Skeletal muscle tissue (tissue), 4 donors: ENCODE results near the gene MYO1A. TPM values are rescaled to one million over a fixed set of nuclear protein-coding genes. Genes with fewer than 3 reads are reported as not detected.
A peak's percentile ranks its signal among the peaks of the same experiment; 100 is the strongest.

Source experiments
- H3K27ac ChIP-seq: one replicate; pipeline ENCODE4 v1.7.0; 2013; ENCODE audit warnings: mild to moderate bottlenecking, low read depth, low read length, inconsistent platforms
- H3K27me3 ChIP-seq, 3 donors: one replicate each; pipeline ENCODE4 v1.7.0; 2013; ENCODE audit warnings: low read length in 3 of 3; ENCODE audit not compliant: control insufficient read depth in 3 of 3, insufficient read depth in 3 of 3
- H3K36me3 ChIP-seq, 3 donors: one replicate each; pipeline ENCODE4 v1.7.0; 2013; ENCODE audit warnings: low read length in 3 of 3; ENCODE audit not compliant: control insufficient read depth in 3 of 3, insufficient read depth in 3 of 3
- H3K4me1 ChIP-seq, 3 donors: one replicate each; pipeline ENCODE4 v1.7.0; 2013; ENCODE audit warnings: low read length in 3 of 3, mild to moderate bottlenecking in 3 of 3; ENCODE audit not compliant: control insufficient read depth in 3 of 3, insufficient read depth in 3 of 3
- H3K4me3 ChIP-seq, 3 donors: one replicate each; pipeline ENCODE4 v1.7.0; 2013; ENCODE audit warnings: low read length in 3 of 3
- H3K9ac ChIP-seq, 3 donors: one replicate each; pipeline ENCODE4 v1.7.0; 2013; ENCODE audit warnings: low read length in 3 of 3, mild to moderate bottlenecking in 3 of 3, moderate library complexity in 2 of 3, low read depth in 1 of 3
- H3K9me3 ChIP-seq, 3 donors: one replicate each; pipeline ENCODE4 v1.7.0; 2013; ENCODE audit warnings: low read length in 3 of 3; ENCODE audit not compliant: control insufficient read depth in 3 of 3
- total RNA-seq: library from RNA; depleted of rRNA; stranded (reverse); fragments of >200 nt; gene quantifications from one replicate; pipeline ENCODE4 v1.2.3, GENCODE V29; 2014
- donor health status: Osteomylitis.

The MYO1A gene
- total RNA-seq, 1 donor from 2014 or later, result not detected

- H3K27me3 ChIP-seq, result no peaks in the 10 kb centered on the region
- peaks cover 0 to 8% (median 5%) of the 10 kb centered on the region in 3 donors for H3K4me1 ChIP-seq
- no peak overlapping the region for H3K9ac ChIP-seq
- H3K4me3 ChIP-seq, result no peak overlapping the region
- no peaks in the 10 kb centered on the region for H3K9me3 ChIP-seq
- peaks cover 19 to 22% (median 20%) of the 10 kb centered on the region in 3 donors for H3K36me3 ChIP-seq
- H3K27ac ChIP-seq, result no peak overlapping the region
These were observed 53.0 kb downstream of the MYO1A start for GRCh38 chr12:56996793-56997545.

DNA sequence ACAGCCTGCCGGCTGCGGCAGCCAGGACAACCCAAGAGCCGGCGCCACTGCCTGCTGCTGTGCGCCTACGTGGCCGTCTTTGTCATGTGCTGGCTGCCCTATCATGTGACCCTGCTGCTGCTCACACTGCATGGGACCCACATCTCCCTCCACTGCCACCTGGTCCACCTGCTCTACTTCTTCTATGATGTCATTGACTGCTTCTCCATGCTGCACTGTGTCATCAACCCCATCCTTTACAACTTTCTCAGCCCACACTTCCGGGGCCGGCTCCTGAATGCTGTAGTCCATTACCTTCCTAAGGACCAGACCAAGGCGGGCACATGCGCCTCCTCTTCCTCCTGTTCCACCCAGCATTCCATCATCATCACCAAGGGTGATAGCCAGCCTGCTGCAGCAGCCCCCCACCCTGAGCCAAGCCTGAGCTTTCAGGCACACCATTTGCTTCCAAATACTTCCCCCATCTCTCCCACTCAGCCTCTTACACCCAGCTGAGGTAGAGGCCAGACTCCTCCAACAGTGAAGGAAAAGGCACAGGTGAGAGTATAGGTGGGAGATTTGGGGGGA, 53.9 kb downstream of the MYO1A start:
- no peaks in the 10 kb centered on the region for H3K9me3 ChIP-seq
- H3K36me3 ChIP-seq, result peaks cover 12 to 14% (median 13%) of the 10 kb centered on the region in 3 donors
- no peaks in the 10 kb centered on the region for H3K27me3 ChIP-seq
- peaks cover 0 to 4% (median 3%) of the 10 kb centered on the region in 3 donors for H3K4me1 ChIP-seq
- H3K27ac ChIP-seq, result no peak overlapping the region
- H3K9ac ChIP-seq, result no peak overlapping the region
- no peak overlapping the region for H3K4me3 ChIP-seq

DNA sequence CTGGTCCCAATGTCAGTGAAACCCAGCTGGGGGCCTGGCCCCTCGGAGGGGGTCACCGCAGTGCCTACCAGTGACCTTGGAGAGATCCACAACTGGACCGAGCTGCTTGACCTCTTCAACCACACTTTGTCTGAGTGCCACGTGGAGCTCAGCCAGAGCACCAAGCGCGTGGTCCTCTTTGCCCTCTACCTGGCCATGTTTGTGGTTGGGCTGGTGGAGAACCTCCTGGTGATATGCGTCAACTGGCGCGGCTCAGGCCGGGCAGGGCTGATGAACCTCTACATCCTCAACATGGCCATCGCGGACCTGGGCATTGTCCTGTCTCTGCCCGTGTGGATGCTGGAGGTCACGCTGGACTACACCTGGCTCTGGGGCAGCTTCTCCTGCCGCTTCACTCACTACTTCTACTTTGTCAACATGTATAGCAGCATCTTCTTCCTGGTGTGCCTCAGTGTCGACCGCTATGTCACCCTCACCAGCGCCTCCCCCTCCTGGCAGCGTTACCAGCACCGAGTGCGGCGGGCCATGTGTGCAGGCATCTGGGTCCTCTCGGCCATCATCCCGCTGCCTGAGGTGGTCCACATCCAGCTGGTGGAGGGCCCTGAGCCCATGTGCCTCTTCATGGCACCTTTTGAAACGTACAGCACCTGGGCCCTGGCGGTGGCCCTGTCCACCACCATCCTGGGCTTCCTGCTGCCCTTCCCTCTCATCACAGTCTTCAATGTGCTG, 54.6 kb downstream of the MYO1A start:
- Histone ChIP-seq H3K36me3 (peaks cover 7 to 14% (median 7%) of the 10 kb centered on the region in 3 donors), H3K4me1 (peaks cover 0 to 7% (median 7%) of the 10 kb centered on the region in 3 donors), H3K27ac (no peak overlapping the region), H3K9ac (no peak overlapping the region), H3K9me3 (no peaks in the 10 kb centered on the region), H3K27me3 (no peaks in the 10 kb centered on the region), H3K4me3 (no peak overlapping the region)

DNA sequence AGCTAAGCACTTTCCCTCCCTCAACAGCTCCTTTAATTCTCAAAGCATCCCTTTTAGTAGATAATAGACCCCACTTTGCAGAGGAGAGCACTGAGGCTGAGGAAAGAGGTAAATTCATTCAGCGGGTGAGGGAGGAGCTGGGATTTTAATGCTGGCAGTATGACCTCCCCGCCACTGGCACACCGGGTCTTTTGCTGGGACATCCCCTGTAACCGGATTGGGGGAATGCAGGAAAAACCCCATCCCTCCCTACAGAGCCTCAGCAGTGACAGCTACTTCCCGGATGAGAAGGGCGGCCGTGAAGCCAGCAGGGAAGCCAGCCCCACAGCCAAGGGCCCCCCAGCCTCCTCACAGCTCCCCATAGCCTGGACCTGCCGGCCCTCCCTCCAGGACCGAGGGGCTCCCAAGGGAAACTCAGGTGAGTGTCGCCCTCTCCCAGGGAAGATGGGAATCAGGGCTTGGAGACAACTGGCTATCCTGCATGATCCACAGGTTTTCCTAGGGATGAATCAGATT, 55.6 kb downstream of the MYO1A start:
- H3K9ac ChIP-seq, result no peak overlapping the region
- no peak overlapping the region for H3K4me3 ChIP-seq
- H3K9me3 ChIP-seq, result no peaks in the 10 kb centered on the region
- H3K4me1 ChIP-seq, result peaks cover 0 to 7% (median 7%) of the 10 kb centered on the region in 3 donors
- no peak overlapping the region for H3K27ac ChIP-seq
- H3K36me3 ChIP-seq, result peaks cover 4 to 8% (median 6%) of the 10 kb centered on the region in 3 donors
- H3K27me3 ChIP-seq, result no peaks in the 10 kb centered on the region

DNA sequence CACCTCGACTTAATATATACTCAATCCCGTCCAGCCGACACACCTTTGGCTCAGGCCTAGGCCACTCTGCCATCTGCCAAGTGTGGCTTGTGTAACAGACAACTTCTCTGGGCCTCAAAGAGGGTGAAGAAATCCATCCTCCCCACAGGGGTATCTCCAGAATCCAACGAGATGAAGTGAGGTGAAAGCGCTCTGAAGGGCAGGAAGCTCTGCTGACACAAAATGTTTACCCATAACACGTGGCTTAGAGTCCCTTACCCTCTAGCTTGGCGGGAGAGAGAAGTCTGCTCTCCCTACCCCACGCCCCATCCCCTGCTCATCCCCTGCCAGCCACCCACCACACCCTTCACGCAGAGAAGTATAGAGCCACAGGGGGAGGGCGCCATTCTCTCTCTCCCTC, 56.6 kb downstream of the MYO1A start:
- Histone ChIP-seq H3K4me1 (peaks cover 0 to 9% (median 7%) of the 10 kb centered on the region in 3 donors), H3K4me3 (no peak overlapping the region), H3K27ac (no peak overlapping the region), H3K9ac (no peak overlapping the region), H3K36me3 (peaks cover 4 to 8% (median 6%) of the 10 kb centered on the region in 3 donors), H3K27me3 (no peaks in the 10 kb centered on the region), H3K9me3 (no peaks in the 10 kb centered on the region)

DNA sequence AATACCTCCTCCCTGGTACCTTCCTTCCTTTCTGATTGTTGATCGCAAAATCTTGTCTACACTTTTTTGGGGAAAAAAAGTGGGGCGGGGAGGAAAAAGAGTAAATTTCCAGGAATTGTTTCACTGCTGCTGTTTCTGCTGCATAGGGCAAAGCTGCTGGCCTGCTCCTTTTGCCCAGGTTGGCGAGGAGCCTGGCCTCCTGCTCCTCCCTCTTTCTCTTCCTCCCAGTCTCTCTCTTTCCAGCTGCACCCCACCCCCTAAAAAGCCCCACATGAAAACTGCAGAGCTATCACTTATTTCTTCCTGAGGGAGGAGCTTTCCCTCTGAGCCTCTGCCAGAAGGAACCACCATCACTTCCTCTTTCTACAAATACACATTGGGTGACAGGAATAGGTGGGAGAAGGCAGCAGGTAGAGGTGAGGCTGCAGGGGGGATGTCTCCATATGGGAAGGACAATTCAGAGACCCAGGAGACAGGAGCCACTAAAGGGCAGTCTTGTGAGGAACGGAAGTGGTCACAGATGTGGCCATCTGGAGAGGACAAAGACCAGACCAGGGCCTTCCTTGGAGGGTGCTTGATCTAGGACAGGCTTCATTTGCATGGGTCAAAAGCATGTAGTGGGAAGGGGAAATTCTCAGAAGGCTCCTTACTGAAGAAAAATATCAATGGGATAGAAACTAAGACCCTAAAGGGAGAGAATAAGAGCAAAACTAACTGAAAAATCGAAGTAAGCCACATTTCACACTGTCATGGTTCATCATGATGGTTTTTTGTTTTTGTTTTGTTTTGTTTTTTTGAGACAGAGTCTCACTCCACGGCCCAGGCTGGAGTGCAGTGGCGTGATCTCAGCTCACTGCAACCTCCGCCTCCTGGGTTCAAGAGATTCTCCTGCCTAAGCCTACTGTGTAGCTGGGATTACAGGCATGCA, 58.3 kb downstream of the MYO1A start:
- peaks cover 0 to 6% (median 2%) of the 10 kb centered on the region in 3 donors for H3K36me3 ChIP-seq
- H3K27ac ChIP-seq, result peak overlapping the region; percentile 17

DNA sequence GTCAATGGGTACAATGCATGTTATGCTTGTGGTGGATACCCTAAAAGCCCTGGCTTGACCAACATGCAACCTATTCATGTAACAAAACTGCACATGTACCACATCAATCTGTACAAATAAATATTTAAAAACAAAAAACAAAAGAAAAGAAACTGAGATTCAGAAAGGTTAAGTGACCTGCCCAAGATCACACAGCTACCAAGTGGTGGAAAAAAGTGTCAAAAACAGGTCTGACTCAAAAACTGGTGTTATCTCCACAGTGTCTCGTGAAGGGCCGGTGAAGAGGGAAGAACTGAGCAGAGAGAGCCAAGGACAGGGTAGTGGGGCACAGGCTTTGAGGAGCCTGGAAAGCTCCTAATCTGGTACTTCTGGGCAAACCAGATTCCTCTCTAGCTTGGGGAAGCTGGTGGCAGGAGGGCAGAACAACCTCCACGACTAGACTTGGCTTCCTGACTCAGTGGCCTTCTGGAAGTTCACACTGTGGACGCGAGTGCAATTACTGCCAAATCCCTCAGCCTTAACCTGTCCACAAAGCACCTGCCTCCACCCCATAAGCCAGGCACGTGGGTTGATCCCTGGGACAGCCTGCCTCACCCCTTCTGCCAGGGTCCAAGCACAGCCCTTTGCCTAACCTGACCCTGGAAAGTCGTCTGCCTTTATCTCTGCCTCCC, 59.1 kb downstream of the MYO1A start:
- H3K27ac ChIP-seq, result peak overlapping the region; percentile 5
- H3K36me3 ChIP-seq, result peaks cover 0 to 6% (median 2%) of the 10 kb centered on the region in 3 donors
- peaks cover 0 to 17% (median 7%) of the 10 kb centered on the region in 3 donors for H3K4me1 ChIP-seq
- no peaks in the 10 kb centered on the region for H3K27me3 ChIP-seq
- no peak overlapping the region for H3K4me3 ChIP-seq
- H3K9ac ChIP-seq, result no peak overlapping the region
- H3K9me3 ChIP-seq, result no peaks in the 10 kb centered on the region

More for the DNA sequence above, 58.3 kb downstream of the MYO1A start:
- H3K9ac ChIP-seq, result no peak overlapping the region
- H3K4me1 ChIP-seq, result peaks cover 0 to 17% (median 7%) of the 10 kb centered on the region in 3 donors
- H3K9me3 ChIP-seq, result no peaks in the 10 kb centered on the region
- H3K27me3 ChIP-seq, result no peaks in the 10 kb centered on the region
- H3K4me3 ChIP-seq, result no peak overlapping the region

DNA sequence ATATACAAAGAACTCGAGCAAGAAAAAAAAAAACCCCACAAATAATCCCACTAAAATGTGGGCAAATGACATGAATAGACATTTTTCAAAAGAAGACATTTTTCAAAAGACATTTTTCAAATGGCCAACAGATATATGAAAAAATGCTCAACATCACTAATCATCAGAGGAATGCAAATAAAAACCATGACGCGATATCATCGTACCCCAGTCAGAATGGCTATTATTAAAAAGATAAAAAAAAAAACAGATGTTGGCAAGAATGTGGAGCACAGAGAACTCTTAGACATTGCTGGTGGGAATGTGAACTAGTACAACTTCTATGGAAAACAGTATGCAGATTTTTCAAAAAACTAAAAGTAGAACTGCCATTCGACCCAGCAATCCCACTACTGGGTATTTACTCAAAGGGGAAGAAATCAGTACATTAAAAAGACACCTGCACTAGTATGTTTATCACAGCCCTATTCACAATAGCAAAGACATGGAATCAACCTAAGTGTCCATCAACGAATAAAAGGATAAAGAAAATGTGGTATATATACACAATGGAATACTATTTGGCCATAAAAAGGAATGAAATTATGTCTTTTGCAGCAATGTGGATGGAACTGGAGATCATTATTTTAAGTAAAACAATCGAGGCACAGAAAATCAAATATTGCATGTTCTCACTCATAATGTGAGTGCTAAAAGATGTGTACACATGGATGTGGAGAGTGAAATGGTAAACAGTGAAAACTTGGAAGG, 59.9 kb downstream of the MYO1A start:
- Histone ChIP-seq H3K4me3 (no peak overlapping the region), H3K9me3 (no peaks in the 10 kb centered on the region), H3K27me3 (no peaks in the 10 kb centered on the region), H3K36me3 (no peaks in the 10 kb centered on the region), H3K4me1 (peaks cover 0 to 17% (median 7%) of the 10 kb centered on the region in 3 donors), H3K27ac (no peak overlapping the region), H3K9ac (no peak overlapping the region)
